PC-3 (cell line): ENCODE data around the gene EXD3.
"Not testable (repeated sequence)": the region's sequence is repeated elsewhere in the genome, so short reads cannot be mapped to it uniquely, and the experiment has no call there.

Experiments used
- EZH2 ChIP-seq: fragments of 300-600 bp; sonication (generic); IDR thresholded peaks from one replicate; pipeline ENCODE4 v1.6.1; 2017; ENCODE audit warnings: antibody characterized with exemption, mild to moderate bottlenecking, low read length; ENCODE audit not compliant: unreplicated experiment
- TF ChIP-seq, protein P1 (sequence below): fragments of 300-600 bp; sonication (generic); conservative IDR thresholded peaks from 2 replicates; pipeline ENCODE4 v1.5.1; 2017; ENCODE audit warnings: antibody characterized with exemption, low read depth, mild to moderate bottlenecking, low read length

DNA sequence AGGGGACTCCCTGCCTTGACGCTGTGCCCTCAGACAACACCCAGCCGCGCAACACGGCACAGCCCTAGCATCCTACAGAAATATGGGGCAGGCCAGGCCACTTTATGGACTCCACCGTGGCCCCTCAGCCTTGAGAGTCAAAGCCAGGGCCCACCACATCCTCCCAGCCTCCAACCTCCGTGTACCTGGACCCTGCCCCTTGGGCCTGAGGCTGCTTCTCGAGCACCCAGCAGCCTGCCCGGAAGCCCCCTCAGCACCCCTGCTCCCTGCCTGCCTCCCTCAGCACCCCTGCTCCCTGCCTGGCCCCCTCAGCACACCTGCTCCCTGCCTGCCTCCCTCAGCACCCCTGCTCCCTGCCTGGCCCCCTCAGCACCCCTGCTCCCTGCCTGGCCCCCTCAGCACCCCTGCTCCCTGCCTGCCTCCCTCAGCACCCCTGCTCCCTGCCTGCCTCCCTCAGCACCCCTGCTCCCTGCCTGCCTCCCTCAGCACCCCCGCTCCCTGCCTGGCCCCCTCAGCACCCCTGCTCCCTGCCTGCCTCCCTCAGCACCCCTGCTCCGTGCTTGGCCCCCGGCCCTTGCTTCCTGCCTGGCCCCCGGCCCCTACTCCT is 36.4 kb downstream of the EXD3 start:
- TF ChIP-seq, protein P1, sequence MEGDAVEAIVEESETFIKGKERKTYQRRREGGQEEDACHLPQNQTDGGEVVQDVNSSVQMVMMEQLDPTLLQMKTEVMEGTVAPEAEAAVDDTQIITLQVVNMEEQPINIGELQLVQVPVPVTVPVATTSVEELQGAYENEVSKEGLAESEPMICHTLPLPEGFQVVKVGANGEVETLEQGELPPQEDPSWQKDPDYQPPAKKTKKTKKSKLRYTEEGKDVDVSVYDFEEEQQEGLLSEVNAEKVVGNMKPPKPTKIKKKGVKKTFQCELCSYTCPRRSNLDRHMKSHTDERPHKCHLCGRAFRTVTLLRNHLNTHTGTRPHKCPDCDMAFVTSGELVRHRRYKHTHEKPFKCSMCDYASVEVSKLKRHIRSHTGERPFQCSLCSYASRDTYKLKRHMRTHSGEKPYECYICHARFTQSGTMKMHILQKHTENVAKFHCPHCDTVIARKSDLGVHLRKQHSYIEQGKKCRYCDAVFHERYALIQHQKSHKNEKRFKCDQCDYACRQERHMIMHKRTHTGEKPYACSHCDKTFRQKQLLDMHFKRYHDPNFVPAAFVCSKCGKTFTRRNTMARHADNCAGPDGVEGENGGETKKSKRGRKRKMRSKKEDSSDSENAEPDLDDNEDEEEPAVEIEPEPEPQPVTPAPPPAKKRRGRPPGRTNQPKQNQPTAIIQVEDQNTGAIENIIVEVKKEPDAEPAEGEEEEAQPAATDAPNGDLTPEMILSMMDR: not testable (repeated sequence)
- not testable (repeated sequence) for TF ChIP-seq EZH2
